HG02642 (cell line): ENCODE results near the gene DNAJC13.
"Not testable (repeated sequence)": the region's sequence is repeated elsewhere in the genome, so short reads cannot be mapped to it uniquely, and the experiment has no call there.

ENCODE experiments used
- ATAC-seq: cut with Tn5 transposase; IDR thresholded peaks from one replicate; pipeline ENCODE4 v1.9.1; 2021; ENCODE audit warnings: mild to moderate bottlenecking; ENCODE audit not compliant: unreplicated experiment, poor library complexity

DNAJC13 gene, protein sequence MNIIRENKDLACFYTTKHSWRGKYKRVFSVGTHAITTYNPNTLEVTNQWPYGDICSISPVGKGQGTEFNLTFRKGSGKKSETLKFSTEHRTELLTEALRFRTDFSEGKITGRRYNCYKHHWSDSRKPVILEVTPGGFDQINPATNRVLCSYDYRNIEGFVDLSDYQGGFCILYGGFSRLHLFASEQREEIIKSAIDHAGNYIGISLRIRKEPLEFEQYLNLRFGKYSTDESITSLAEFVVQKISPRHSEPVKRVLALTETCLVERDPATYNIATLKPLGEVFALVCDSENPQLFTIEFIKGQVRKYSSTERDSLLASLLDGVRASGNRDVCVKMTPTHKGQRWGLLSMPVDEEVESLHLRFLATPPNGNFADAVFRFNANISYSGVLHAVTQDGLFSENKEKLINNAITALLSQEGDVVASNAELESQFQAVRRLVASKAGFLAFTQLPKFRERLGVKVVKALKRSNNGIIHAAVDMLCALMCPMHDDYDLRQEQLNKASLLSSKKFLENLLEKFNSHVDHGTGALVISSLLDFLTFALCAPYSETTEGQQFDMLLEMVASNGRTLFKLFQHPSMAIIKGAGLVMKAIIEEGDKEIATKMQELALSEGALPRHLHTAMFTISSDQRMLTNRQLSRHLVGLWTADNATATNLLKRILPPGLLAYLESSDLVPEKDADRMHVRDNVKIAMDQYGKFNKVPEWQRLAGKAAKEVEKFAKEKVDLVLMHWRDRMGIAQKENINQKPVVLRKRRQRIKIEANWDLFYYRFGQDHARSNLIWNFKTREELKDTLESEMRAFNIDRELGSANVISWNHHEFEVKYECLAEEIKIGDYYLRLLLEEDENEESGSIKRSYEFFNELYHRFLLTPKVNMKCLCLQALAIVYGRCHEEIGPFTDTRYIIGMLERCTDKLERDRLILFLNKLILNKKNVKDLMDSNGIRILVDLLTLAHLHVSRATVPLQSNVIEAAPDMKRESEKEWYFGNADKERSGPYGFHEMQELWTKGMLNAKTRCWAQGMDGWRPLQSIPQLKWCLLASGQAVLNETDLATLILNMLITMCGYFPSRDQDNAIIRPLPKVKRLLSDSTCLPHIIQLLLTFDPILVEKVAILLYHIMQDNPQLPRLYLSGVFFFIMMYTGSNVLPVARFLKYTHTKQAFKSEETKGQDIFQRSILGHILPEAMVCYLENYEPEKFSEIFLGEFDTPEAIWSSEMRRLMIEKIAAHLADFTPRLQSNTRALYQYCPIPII (N-terminal part only)

DNA sequence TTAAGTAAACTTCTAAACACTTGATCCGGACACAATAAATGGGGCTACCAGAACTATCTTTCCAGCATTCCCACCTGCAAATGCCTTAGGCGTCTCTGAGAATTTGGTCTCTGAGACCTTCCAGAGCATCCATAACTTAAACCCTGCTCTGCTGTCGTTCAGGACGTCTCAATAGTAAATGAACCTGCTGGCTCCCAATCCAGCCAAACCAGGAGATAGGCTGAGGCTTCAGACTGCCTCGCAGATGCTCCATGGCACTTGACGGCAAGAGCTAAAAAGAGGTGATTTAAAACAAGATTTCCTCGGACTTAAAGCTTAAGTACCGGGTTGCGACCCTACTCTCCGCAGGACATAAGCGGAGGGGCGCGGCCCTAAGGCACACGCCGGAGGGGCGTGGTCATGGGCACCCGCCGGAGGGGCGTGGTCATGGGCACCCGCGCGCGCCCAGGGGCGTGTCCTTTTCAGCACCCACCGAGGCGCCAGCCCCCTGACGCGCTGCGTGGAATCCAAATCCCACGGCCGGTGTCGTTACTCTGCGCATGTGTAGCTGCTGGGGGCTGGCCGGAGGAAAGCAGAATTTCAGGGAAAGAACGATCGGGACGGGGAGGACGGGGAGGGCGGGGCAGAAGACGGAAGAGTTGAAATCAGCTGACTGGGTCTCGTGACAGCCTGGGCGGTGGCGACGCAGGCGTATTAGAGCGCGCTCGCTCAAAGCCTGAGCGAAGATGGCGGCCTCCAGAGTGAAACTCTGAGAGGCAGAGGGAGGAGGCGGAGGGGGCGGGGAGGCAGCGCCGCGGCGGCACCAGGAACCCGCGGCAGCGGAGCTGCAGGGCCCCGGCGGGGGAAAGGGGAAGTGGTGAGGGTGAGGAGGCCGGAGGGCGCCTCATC is at the start of gene DNAJC13:
TSS of gene DNAJC13 (plus strand) at position 696 of the 888 bp plus-strand sequence. CDS start 17,049 bp downstream, outside the sequence.
- peak; percentile 91 for ATAC-seq

DNA sequence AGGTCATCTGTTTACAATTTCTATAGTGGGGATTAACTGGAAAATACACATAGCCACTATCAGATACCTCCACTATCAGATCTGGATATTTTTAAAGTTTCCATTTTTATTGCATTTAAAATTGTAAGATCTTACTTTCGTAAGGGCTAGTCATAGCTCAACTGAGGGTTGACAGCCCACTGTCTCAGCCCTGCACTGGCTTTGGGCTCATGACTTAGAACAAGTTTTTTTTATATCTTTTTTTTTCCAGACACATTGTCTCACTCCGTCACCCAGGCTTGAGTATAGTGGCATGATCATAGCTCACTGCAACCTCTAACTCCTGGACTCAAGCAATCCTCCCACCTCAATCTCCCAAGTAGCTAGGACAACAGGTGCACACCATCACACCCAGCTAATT is 48.8 kb upstream of the DNAJC13 start:
- ATAC-seq = no peak

DNA sequence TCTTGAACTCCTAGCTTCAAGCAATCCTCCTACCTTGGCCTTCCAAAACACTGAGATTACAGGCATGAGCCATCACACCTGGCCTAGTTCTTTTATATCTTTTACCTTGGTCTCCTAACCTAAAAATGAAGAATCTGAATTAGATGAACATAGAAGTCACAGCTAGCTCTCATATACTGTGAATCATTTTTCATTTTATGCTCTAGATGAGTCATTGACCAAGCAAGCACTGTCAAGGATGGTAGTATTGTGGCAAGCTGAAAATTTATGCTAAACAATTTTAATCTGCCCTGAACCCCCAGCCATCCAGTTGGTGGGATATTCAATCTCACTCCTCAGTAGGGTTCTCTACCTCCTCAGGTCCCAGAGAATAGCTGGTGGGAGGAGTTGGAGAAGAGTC is 48.3 kb upstream of the DNAJC13 start:
- no peak for ATAC-seq

DNA sequence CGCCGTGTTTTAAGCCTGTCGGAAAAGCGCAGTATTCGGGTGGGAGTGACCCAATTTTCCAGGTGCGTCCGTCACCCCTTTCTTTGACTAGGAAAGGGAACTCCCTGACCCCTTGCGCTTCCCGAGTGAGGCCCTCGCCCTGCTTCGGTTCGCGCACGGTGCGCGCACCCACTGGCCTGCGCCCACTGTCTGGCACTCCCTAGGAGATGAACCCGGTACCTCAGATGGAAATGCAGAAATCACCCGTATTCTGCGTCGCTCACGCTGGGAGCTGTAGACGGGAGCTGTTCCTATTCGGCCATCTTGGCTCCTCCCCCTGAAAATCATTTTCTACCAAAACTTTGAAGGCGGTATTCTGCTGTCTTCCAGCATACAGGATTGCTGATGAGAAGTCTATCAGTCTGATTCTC is 40.4 kb upstream of the DNAJC13 start:
- ATAC-seq = not testable (repeated sequence)

DNA sequence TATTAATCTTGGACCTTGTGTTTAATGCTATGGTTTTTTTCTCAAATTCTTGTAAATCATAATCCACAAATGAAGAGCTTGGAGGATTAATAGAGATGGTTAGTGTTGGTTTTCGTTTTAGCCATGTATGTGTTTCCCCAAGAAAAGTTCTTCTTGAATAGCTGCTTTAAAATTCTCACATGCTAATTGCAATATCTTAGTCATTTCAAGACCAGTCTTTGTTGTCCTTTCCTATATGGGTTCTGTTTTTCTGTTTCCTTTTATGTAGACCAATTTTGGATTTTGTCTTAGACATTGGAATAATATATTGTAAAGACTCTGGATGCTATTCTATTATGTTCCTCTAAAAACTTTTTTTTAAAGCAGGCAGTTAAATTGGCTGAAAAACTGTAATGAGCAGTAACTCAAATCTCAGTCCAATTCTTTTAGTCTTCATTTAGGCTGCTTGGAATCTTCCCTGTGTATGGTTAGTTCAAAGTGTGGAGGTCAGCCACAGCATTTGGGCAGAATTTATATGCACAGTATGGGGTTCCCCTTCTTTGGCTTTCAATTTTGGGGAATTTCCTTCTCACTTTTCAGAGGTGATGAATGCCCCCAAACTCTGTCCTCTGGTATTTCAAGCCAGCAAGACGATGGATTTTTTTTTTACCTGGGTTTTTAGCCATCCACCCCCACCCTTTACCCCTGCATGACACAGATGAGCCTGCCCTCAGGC is 39.1 kb upstream of the DNAJC13 start:
- no peak for ATAC-seq

DNA sequence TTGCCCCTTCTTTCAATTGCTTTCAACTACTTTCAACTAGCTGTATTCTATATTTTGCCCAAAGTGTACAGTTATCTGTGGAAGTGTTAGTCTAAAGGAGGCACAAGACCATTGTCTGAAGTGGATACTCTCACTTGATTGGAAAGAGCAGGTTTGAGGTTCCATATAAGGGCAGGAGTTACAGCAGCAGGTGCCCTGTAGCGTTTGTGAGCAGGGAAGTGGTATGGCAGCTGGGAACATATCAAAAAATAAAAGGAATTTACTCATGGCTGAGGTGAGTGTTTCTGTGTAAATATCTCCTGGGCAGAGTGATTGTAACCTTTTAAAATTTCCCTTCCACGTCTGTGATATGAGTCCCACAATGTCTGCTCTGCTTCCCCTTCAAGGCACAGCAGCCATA is 38.5 kb upstream of the DNAJC13 start:
- ATAC-seq = no peak

DNA sequence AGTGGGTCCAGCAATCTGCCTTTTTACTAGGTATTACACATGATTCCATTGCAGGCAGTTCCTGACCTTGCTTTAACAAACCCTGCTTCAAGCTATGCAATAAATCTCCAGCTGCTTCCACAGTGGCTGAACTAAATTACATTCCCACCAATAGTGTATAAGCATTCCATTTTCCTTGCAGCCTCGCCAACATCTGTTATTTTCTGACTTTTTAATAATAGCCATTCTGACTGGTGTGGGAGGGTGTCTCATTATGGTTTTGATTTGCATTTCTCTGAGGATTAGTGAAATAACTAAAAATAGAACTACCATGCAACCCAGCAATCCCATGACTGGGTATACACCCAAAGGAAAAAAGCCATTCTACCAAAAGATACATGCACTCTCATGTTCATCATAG is 36.4 kb upstream of the DNAJC13 start:
- no peak for ATAC-seq

DNA sequence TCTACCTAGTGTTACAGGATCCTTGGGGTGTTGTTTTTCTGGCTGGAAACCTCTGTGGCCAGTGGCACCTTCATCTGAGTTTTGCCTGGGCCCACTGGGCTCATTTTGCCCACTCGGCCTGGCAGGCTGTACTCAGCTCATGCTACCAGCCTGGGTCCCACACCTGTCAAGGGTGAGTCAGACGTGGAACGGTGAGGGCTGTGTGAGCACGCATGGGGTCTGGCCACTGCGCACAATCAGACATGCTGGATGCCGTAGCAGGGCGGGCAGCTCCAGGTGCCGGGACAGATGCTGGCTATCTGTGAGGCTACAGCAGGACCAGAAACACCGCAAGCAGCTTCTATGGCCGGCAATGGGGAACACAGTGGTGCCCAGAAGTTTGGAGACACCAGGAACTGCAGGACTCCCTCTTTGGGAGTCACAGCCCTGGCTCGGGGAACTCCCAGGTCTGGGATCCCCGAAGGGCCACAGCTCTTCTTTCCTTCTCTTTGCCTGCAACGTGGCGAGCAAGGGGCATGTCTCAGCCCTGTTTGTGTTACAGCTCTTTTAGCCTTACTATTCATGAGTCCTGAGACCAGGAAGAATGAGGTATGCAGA is 35.9 kb upstream of the DNAJC13 start:
- no peak for ATAC-seq

DNA sequence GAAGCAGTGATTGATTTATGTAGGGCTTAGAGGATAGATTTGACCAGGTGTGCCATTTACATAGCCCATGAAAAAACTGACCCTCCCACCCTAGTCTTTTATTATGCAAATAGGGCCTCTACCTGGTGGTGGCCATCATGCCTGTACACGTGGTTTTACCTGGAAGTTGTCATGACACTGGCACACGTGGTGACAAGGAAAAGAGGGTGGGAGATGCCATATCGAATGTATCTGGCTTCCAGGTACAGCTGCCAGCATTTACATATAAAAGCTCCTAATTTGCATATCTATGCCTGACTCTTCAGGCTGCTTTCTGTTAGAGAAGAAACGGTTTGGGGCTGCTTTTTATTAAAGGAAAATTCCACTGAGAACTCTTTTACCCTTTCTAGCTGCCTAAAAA is 35.0 kb upstream of the DNAJC13 start:
- ATAC-seq = no peak

DNA sequence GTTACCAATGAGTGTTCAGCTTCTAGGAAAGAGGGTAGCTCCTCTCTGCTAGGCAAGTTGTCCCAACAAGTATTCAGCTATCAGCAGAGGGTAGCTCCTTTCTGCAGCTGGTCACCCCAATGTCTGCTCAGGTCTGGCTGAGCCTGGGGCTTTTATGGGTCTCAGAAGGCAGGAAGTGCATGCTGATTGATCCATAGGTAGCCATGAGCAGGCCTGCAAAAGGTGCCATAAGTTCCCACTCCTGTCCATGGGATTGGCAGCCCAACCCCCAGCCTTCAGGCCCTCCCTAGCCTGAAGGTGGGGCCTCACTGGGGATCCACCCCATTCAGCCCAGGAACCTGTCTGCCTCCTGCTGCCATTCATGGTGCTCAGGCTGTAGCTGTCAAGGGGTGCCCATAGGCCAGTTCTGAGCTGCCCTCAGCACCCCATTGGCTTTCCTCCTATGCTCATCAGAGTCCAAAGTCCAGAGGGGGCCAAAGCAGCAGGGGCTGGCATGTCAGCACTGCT is 34.6 kb upstream of the DNAJC13 start:
- no peak for ATAC-seq

DNA sequence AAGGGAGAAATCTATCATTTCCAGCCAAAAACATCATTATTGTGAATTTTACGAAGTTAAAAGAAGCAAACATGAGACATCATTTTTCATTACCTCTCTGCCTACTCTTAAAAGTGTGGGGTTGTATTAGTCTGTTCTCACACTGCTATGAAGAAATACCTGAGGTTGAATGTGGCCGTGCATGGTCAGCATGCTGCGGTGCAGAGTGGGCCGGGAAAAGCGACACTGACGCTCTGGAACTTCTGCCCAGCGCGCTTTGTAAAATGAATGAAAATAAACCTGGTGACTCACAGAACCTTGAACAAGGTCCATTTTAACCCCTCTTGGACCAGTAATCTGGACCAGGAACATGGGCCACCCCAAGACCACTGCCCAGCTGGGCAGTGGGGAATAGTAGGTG is 31.0 kb upstream of the DNAJC13 start:
- no peak for ATAC-seq

DNA sequence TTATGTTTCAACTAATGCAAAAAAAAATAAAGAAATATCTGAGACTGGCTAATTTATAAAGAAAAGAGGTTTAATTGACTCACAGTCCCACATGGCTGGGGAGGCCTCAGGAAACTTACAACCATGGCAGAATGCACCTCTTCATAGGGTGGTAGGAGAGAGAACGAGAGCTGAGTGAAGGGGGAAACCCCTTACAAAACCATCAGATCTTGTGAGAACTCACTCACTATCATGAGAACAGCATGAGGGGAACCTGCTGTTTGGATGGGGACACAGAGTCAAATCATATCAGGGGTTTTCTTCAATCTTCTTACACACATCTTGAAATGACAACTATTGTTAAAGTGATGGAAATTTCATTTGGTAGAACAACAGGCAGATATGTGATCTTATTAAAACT is 24.6 kb upstream of the DNAJC13 start:
- not testable (repeated sequence) for ATAC-seq

DNA sequence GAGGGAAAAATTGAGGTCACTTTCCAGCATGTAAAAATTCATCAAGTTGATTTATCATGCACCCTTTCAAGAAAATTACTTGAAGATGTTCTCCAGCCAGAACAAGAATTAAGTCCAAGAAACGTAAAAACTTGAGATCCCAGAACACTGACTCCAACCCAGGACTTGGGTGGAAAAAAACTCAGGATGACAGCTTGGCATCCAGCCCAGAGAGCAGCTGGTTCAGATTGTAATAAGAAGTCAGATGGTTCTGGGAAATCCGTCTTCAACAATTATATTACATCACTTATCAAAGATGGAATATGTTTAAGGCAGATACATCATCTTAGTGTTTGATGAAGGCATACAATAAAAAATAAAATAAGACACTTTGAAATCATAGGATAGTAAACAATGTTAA is 23.0 kb upstream of the DNAJC13 start:
- ATAC-seq = no peak

DNA sequence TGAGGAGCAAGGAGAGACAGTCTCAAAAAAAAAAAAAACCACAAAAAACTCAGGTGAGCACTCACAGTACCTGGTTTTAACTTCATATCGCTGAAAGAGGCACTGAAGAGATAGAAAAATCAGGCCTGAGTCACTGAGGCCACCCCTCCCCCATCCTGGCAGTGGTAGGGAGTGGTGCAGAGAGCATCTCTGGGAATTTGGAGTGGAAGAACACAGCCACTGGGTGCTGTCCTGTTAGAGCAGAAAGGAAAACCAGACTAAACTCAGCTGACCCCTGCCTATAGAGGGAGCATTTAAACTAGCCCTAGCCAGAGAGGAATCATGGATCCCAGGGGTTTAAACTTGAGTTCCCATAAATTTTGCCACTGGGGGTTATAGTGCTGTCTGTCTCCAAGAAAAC is 22.2 kb upstream of the DNAJC13 start:
- no peak for ATAC-seq

DNA sequence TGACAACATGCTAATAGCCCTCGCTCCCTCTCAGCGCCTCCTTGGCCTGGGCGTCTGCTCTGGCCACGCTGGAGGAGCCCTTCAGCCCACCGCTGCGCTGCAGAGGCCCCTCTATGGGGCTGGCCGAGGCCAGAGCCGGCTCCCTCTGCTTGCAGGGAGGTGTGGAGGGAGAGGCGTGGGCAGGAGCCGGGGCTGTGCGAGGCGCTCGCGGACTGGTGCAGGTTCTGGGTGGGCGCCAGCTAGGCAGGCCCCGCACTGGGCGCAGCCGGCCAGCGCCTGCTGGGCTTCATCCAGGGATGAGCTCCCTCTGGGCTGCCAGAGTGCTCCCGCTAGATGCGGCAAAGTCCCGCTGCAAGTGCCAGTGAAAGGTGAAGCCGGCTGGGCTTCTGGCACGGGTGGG is 21.0 kb upstream of the DNAJC13 start:
- ATAC-seq = no peak

DNA sequence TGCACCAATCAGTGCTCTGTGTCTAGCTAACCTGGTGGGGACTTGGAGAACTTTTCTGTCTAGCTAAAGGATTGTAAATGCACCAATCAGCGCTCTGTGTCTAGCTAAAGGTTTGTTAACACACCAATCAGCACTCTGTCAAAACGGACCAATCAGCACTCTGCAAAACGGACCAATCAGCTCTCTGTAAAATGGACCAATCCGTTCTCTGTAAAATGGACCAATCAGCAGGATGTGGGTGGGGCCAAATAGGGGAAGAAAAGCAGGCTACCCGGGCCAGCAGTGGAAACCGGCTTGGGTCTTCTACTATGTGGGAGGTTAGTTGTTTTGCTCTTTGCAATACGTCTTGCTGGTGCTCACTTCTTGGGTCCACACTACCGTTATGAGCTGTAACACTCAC is 20.5 kb upstream of the DNAJC13 start:
- not testable (repeated sequence) for ATAC-seq

DNA sequence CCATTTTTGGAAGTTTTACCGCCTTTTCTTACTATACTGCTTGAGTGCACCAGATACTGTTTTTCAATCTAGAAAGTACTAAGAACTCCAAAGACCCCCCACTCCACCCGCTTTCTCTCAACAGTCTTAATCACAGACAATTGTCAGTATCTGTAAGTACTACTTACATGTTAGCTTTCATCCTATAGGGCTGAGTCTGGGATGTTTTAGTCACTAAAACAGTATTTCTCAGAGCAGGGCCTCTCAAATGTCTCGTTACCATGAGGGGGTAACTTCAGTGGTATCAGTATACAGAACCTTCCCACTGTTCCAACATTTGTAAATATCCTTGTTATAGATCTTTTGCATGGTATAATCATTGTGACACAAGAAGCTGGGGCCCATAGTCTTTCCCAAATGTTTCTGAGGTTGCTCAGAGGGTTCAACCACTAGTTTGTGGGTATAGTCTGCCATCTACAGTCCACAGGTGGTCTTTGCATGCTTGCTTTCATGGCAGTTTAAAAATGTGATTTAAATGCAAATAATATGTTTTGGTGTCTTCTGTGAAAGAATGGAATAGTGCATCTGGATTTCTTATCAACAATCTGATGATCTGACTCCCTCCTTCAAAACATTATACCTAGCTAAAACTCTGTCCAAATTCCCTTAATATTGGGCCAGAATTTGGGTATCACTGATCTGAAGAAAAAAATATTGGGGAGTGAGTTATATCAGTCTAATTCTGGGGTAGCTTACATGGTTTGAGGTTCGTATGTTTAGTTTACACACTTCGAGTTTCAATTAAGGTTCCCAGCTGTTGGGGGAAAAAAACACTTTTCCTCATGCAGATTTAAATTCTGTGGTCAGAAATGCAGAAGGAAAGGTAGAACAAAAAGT is 18.0 kb upstream of the DNAJC13 start:
- ATAC-seq = peak; percentile 65

DNA sequence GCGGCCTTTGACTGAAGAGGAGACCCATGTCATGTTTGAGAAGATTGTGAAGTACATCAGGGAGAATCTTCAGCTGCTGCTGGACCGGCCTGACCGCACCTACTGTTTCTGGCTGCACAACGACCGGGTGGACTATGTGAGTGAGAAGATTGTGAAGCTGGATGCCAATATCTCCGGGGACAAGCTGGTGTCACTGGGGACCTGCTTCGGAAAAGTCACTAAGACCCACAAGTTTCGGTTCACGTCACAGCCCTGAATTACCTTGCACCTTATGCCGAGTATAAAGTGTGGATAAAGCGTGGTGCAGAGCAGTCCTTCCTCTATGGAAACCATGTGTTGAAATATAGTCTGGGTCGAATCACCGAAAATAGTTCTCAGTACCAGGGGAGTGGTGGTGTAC is 16.0 kb upstream of the DNAJC13 start:
- no peak for ATAC-seq
